ENCODE results near the gene TSC22D3.

DNA sequence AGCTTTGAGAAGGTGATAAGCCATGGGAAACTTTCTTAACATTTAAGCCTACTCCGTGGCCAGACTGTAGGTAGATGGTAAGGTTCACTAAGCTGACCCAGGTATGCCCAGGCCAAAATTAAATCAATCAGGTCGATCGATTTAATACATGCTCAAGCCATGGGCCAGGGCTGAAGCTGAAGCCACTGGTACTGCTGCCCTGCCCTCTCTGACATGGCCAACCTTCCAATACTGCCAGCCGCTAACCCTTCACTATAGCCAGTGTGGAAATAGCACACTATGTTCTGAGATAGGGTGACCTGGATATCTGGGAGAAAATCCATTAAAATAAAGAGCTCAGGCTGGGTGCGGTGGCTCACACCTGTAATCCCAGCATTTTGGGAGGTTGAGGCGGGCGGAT, 31.6 kb downstream of the TSC22D3 start:
- TF ChIP-seq, protein P1, sequence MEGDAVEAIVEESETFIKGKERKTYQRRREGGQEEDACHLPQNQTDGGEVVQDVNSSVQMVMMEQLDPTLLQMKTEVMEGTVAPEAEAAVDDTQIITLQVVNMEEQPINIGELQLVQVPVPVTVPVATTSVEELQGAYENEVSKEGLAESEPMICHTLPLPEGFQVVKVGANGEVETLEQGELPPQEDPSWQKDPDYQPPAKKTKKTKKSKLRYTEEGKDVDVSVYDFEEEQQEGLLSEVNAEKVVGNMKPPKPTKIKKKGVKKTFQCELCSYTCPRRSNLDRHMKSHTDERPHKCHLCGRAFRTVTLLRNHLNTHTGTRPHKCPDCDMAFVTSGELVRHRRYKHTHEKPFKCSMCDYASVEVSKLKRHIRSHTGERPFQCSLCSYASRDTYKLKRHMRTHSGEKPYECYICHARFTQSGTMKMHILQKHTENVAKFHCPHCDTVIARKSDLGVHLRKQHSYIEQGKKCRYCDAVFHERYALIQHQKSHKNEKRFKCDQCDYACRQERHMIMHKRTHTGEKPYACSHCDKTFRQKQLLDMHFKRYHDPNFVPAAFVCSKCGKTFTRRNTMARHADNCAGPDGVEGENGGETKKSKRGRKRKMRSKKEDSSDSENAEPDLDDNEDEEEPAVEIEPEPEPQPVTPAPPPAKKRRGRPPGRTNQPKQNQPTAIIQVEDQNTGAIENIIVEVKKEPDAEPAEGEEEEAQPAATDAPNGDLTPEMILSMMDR (conservative IDR thresholded peaks at IDR 0.05): no peak
- no peak for TF ChIP-seq ZFX (IDR thresholded peaks at IDR 0.05)
